GM12864 (cell line): ENCODE data around the gene CAPSL.
"Not testable (repeated sequence)": the region's sequence is repeated elsewhere in the genome, so short reads cannot be mapped to it uniquely, and the experiment has no call there.

Source experiments
- DNase-seq: peaks from one replicate; pipeline ENCODE4 v3.0.0-alpha.2; 2011; ENCODE audit warnings: low read depth
- H3K4me3 ChIP-seq: 2 replicates; pipeline ENCODE4 v1.5.1; 2011; ENCODE audit warnings: mild to moderate bottlenecking, low read depth, low read length, control low read depth
- TF ChIP-seq, protein P1 (sequence below): IDR thresholded peaks from 2 replicates; pipeline ENCODE4 v1.5.1; 2011; ENCODE audit warnings: low read depth, mild to moderate bottlenecking, moderate library complexity, low read length, control low read depth, inconsistent platforms; ENCODE audit errors: missing control alignments

The CAPSL gene

DNA sequence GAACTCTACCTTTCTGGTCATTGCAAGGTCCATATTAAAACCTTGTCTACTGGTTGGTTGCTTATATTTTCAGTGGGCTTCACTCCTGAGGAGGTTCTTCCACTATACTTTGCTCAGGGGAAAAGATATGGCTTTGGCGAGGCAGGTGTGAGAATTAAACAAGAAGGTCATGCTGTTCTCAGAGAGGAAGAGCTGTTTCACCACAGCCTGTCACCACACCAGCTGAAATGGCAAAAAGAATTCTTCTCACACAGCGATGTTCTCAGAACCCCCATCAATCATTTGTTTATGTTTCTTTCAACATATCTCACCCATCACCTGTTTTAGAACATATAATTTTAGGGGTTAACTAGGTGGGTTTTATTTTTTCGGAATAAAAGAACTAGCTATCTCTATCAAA, 38.6 kb downstream of the CAPSL start:
- no peak overlapping the region for H3K4me3 ChIP-seq
- TF ChIP-seq, protein P1, sequence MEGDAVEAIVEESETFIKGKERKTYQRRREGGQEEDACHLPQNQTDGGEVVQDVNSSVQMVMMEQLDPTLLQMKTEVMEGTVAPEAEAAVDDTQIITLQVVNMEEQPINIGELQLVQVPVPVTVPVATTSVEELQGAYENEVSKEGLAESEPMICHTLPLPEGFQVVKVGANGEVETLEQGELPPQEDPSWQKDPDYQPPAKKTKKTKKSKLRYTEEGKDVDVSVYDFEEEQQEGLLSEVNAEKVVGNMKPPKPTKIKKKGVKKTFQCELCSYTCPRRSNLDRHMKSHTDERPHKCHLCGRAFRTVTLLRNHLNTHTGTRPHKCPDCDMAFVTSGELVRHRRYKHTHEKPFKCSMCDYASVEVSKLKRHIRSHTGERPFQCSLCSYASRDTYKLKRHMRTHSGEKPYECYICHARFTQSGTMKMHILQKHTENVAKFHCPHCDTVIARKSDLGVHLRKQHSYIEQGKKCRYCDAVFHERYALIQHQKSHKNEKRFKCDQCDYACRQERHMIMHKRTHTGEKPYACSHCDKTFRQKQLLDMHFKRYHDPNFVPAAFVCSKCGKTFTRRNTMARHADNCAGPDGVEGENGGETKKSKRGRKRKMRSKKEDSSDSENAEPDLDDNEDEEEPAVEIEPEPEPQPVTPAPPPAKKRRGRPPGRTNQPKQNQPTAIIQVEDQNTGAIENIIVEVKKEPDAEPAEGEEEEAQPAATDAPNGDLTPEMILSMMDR = no peak
- no peak for DNase-seq

DNA sequence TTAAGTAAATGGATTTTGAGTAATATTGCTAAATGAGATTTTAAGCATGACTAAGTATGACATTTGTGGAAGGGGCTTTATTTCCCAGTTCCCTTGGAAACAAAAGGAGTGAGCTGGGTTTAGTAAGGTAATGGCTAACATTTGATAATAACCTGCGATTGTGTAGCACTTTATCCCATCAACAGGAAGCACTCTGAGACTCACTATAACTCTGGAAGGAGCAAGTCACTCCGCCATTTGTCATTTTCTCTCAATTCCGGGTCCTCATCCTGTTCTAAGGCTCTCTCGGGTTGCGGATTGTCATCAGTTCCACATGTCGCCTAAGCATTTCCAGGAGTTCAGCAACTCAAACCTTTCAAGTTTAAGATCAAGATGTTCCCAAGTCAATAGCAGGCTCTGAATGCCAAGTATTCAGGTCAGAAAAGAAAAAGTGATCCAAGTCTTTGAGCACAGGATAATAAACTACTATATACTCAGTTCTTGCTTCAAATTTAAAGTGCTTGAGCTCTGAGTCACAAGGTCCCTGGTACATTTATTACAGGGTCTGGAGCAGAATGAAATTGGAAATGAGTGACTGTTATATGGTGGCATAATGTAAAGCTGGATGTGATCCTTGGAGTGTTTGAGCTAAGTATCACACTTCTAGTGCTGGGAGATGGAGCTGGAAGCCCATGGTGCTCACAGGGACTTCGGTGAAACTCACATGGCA, 39.3 kb downstream of the CAPSL start:
- DNase-seq = no peak
- TF ChIP-seq, protein P1 = no peak
- H3K4me3 ChIP-seq = no peak overlapping the region

DNA sequence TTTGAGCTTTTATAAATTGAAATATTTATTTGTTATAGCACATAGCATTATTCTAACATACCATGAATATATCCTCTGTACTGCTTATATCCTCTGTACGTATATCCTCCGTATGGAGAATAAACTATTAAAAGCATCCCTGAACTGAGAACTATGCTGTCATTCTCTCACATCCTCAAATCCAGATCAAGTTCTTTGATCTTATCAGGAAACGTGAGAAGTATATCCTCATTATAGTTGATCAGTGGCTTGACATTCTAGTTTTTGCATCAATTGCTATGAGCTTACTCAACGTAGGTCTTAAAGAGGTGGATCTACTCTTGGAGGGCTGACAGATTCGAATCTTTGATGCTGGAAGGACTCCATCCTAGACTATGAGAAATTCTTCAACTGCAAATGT, 44.3 kb downstream of the CAPSL start:
- TF ChIP-seq, protein P1 = no peak
- DNase-seq = no peak
- no peak overlapping the region for H3K4me3 ChIP-seq

DNA sequence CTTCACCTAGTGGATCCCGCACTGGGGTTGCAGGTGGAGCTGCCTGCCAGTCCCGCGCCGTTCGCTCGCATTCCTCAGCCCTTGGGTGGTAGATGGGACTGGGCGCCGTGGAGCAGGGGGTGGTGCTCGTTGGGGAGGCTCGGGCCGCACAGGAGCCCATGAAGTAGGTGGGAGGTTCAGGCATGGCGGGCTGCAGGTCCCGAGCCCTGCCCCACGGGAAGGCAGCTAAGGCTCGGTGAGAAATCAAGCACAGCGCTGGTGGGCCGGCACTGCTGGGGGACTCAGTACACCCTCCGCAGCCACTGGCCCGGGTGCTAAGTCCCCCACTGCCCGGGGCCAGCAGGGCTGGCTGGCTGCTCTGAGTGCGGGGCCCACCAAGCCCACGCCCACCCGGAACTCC, 45.6 kb downstream of the CAPSL start:
- not testable (repeated sequence) for H3K4me3 ChIP-seq, DNase-seq

DNA sequence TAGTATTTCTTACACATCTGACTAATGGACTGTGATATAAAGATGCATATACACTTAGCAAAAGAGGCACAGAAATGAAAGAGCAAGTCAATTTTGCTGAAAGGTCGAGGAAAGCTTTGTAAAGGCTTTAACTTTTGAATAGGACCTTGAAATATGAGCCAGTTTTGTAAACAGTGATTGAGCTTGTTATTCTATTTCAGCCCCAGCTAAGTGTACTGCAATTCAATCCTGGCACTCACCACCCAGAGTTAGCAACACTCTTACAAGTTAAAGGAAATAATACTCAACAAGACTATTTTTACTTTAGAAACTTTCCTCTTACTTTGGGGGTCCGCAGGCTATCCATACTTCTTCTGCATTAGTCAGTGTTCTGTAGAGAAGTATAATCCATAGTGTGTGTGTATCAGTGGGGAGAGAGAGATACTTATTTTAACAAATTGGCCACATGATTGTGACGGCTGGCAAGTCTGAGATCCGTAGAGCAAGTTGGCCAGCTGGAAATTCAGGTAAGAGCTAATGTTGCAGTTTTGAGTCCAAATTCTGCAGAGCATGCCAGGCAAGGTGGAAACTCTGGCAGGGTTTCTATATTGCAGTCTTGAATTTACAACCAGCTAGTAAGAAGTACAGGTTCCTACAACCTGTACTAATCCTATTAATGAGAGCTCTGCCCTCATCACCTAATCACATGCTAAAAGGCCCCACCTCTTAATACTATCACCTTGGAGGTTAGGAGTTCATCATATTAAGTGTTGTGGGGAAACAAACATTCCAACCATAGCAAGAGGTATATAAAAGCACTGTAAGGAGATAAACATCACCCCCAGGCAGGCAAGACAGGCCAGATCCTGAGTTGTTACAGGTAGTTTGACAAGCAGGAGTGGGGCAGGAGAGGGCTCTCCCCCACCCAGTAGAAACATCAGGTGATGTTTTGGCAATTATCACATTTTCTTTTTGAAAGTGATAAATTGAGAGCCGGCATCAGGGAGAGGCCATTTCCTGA, 48.1 kb downstream of the CAPSL start:
- DNase-seq = no peak
- no peak overlapping the region for H3K4me3 ChIP-seq
- TF ChIP-seq, protein P1 = no peak

DNA sequence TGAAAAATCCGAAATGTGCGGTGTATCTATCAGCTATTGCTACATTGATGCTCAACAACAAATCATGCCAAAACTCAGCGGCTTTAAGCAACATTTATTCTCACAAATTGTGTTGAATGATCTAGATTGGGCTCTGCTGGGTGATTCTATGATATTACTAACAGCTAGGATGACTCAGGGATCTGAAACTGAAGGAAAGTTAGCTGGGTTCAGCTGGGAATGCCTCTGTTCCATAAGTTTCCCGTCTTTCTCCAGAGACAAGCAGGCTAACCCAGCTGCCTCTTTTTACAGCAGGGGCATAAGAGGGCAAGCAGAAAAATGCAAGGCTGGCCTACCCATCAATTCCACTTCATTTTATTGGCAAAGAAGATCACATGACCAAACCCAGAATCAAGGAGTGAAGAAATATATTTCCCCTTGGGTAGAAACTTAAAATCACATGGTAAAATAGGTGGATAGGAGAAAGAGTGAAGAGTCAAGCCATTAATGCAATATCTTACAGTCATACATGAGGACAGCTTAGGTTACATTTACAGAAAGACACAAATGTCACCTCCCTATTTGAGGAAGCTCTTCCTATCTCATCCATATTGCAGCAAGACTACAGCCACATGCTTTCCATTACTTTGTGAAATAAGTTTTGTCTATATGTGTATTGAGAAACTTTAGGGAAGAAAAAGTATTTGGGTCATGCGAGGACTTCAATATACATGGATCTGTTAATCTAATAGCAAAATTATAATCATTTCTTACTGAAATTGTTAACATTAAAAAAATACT, 50.9 kb downstream of the CAPSL start:
- TF ChIP-seq, protein P1 = no peak
- H3K4me3 ChIP-seq = no peak overlapping the region
- no peak for DNase-seq

DNA sequence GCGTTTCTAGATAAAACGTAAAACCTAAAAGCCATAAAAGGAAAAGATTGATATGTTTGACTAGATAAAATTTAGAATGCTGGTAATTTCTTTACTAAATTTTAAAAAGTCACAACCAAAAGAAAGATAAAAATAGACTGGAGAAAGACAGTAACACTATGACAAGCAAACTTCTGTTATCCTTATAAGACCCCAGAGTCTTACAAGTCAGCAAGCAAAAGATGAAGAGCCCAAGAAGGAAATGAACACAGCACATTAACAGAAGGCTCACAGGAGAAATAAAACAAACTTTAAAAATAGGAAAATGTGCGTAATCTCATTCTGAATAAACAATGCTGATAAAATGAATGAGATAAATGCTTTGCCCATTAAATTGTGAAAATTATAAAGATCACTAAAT, 52.0 kb downstream of the CAPSL start:
- TF ChIP-seq, protein P1 = no peak
- H3K4me3 ChIP-seq = no peak overlapping the region
- no peak for DNase-seq
